Renal cortical epithelial cell (primary cell): ENCODE results near the gene NBL1. TPM values are rescaled to one million over a fixed set of nuclear protein-coding genes. Genes with fewer than 3 reads are reported as not detected.

Experiments used
- DNase-seq: peaks from one replicate; pipeline ENCODE4 v3.0.0-alpha.2; 2011; ENCODE audit warnings: low read depth
- total RNA-seq: library from RNA; depleted of rRNA; stranded (reverse); fragments of >200 nt; gene quantifications from 2 replicates; pipeline ENCODE4 v1.2.3, GENCODE V29; 2014

The NBL1 gene
- total RNA-seq, 1 donor from 2014 or later, result 168 TPM

DNA sequence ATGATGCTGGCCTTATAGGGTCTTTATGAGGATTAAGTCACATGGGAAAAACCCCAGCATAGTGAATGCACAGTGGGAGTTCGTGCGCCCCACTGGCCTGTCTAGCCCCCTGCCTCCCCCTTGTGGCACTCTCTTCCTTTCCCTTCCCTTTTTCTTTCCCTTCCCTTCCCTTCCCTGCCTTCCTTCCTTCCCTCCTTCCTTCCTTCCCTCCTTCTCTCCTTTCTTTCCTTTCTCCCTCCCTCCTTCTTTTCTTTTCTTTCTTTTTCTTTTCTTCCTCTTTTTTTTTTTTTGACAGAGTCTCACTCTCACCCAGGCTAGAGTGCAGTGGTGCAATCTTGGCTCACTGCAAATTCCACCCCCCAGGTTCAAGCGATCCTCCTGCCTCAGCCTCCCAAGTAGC, 59.2 kb downstream of the NBL1 start:
- no peak for DNase-seq

DNA sequence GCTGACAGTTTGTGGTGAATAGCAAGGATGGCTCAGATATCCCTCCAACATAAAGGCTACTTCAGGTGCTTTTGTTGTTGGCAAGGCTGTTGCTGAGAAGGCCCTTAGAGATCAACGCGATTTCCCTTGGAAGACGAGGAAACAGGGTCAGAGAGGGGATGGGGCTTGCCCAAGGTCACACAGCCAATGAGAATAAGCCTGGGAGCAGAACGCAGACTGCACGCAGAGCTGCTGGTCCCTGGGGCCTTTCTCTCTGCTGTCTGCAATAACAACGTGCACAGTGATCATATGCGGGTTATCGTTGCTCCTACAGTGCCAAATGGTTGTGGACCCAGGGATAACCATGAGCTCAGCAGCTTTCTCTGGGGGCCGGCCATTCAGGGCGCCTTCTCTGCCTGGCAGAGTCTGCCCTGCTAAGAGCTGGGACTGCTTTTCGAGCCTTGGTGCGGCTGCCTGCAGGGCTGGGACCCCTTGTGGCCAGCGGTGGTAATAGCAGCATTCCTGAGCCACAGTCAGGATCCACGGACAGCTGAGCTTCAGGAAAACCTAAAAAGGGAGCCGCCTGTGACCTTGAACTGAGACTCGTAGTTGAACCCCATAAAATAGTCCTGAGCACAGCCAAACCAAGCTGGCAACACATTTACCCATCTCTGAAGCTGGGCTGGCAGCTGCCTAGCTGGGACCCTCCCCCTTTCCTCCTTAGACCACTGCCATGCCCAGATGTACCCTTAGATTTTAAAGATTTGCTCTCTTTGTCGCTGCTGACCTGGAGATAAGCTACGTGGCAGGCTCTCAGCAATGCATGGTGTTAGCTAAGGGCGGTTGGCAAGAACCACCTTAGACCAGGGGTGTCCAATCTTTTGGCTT, 60.4 kb downstream of the NBL1 start:
- peak; percentile 45 for DNase-seq

DNA sequence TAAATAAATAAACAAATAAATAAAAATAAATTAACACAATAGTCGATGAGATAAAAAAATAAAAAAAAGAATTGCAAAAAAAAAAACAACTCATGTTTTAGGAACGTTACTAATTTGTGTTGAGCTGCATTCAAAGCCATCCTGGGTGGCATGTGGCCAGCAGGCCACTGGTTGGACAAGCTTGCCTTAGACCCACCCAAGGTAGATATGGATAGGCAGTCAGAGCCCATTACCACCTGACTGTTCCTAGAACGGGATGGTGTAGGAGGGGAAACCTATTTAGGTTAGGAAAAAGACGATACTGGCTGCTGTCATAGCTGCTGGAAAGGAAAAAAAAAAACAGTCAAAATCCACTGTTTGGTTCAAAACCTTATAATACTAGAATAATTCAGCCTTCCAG, 61.4 kb downstream of the NBL1 start:
- DNase-seq, result no peak

DNA sequence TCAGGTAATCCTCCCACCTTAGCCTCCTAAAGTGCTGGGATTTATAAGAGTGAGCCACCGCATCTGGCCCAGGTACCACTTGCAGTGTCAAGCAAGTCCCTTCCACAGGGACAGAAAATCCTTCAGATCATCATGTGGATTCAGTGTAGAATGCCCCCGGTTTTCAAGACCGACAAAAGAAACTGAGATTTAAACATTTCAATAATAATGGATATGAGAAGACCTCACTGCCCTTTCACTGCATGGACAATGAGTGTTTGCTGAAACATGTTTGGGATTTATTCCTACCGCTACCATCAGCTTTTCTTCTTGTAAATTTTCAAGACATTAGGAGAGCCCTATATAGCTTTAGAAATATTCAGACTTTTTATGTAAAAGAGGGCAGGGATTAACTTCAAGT, 62.0 kb downstream of the NBL1 start:
- DNase-seq, result no peak

Other genes with a start within 250 kb of the NBL1 start
- gene CAPZB, start 158.8 kb upstream of the NBL1 start, total RNA-seq, result 114 and 151 TPM in 2 replicates
- not detected in 2 replicates for gene HTR6, start 20.6 kb downstream of the NBL1 start, total RNA-seq
- 14.4 and 32.6 TPM in 2 replicates for gene TMCO4, start 155.6 kb downstream of the NBL1 start, total RNA-seq
- 0.05 TPM in 1 of 2 replicates, not detected in the other for gene RNF186, start 171.0 kb downstream of the NBL1 start, total RNA-seq
- 4.3 and 8.7 TPM in 2 replicates for gene OTUD3, start 238.1 kb downstream of the NBL1 start, total RNA-seq